Neural cell (in vitro differentiated cells): ENCODE results near the gene UBL4B. TPM values are rescaled to one million over a fixed set of nuclear protein-coding genes. Genes with fewer than 3 reads are reported as not detected.

Experiments
- H2AFZ ChIP-seq: fragments of 200-600, 300-800 bp; sonication (generic), shearing (Covaris generic); 2 replicates; pipeline ENCODE4 v1.6.0; 2014; ENCODE audit warnings: low read depth, mild to moderate bottlenecking, antibody characterized with exemption, low read length, moderate library complexity
- H3F3A ChIP-seq: fragments of 200-600 bp; shearing (Covaris generic); 2 replicates; pipeline ENCODE4 v1.6.1; 2016; ENCODE audit warnings: mild to moderate bottlenecking, moderate library complexity, mixed read lengths, antibody characterized with exemption, low read length; ENCODE audit not compliant: insufficient read depth, poor library complexity, severe bottlenecking
- H3K27ac ChIP-seq: fragments of 200-600, 300-800 bp; sonication (generic), shearing (Covaris generic); 2 replicates; pipeline ENCODE4 v1.5.1; 2014; ENCODE audit warnings: mild to moderate bottlenecking, low read length, moderate library complexity
- H3K27me3 ChIP-seq: fragments of 300-800, 200-600 bp; sonication (generic), shearing (Covaris generic); 2 replicates; pipeline ENCODE4 v1.6.0; 2014; ENCODE audit warnings: mild to moderate bottlenecking, low read depth, low read length, moderate library complexity; ENCODE audit not compliant: insufficient read depth
- H3K36me3 ChIP-seq: fragments of 300-800, 200-600 bp; sonication (generic), shearing (Covaris generic); 2 replicates; pipeline ENCODE4 v1.5.1; 2014; ENCODE audit warnings: mild to moderate bottlenecking, antibody characterized with exemption, low read length, moderate library complexity; ENCODE audit not compliant: insufficient read depth
- H3K4me2 ChIP-seq: fragments of 300-800, 200-600 bp; sonication (generic), shearing (Covaris generic); 2 replicates; pipeline ENCODE4 v1.6.0; 2014; ENCODE audit warnings: mild to moderate bottlenecking, low read length
- H3K4me3 ChIP-seq: fragments of 300-800, 200-600 bp; sonication (generic), shearing (Covaris generic); 2 replicates; pipeline ENCODE4 v1.5.1; 2014; ENCODE audit warnings: mild to moderate bottlenecking, low read length, moderate library complexity
- H3K79me2 ChIP-seq: fragments of 200-600 bp; shearing (Covaris generic); replicated peaks from 2 replicates; pipeline ENCODE4 v1.6.0; 2014; ENCODE audit warnings: mild to moderate bottlenecking, low read length, moderate library complexity; ENCODE audit not compliant: insufficient read depth
- H3K9ac ChIP-seq: fragments of 300-800, 200-600 bp; sonication (generic), shearing (Covaris generic); 2 replicates; pipeline ENCODE4 v1.6.1; 2016; ENCODE audit warnings: mild to moderate bottlenecking, low read length, mixed read lengths
- H3K9me2 ChIP-seq: fragments of 200-600 bp; shearing (Covaris generic); 2 replicates; pipeline ENCODE4 v1.6.1; 2016; ENCODE audit warnings: mild to moderate bottlenecking, low read length, mixed read lengths; ENCODE audit not compliant: insufficient read depth
- H3K9me3 ChIP-seq: fragments of 200-600, 300-800 bp; sonication (generic), shearing (Covaris generic); 2 replicates; pipeline ENCODE4 v1.6.1; 2016; ENCODE audit warnings: mild to moderate bottlenecking, mixed run types, low read length, moderate library complexity, mixed read lengths
- H4K20me1 ChIP-seq: fragments of 200-600 bp; shearing (Covaris generic); 2 replicates; pipeline ENCODE4 v1.6.1; 2016; ENCODE audit warnings: mild to moderate bottlenecking, mixed run types; ENCODE audit not compliant: insufficient read depth
- EP300 ChIP-seq: fragments of 450-650 bp; conservative IDR thresholded peaks from 2 replicates; pipeline ENCODE4 v1.6.1; 2014; ENCODE audit warnings: antibody characterized with exemption, mild to moderate bottlenecking, moderate library complexity; ENCODE audit not compliant: poor library complexity, severe bottlenecking
- EZH2 ChIP-seq: fragments of 200-600, 300-800 bp; shearing (Covaris generic), sonication (generic); IDR thresholded peaks from 2 replicates; pipeline ENCODE4 v1.6.1; 2014; ENCODE audit warnings: antibody characterized with exemption, low read length, borderline replicate concordance, mild to moderate bottlenecking; ENCODE audit not compliant: insufficient read depth, poor library complexity, severe bottlenecking
- MXI1 ChIP-seq: fragments of 450-650 bp; conservative IDR thresholded peaks from 2 replicates; pipeline ENCODE4 v1.6.1; 2014; ENCODE audit warnings: antibody characterized with exemption, mild to moderate bottlenecking; ENCODE audit not compliant: poor library complexity, severe bottlenecking
- POLR2AphosphoS5 ChIP-seq: IDR thresholded peaks from 2 replicates; pipeline ENCODE4 v1.6.1; 2012
- RAD21 ChIP-seq: fragments of 450-650 bp; conservative IDR thresholded peaks from 2 replicates; pipeline ENCODE4 v1.6.1; 2014; ENCODE audit warnings: antibody characterized with exemption, mild to moderate bottlenecking, moderate library complexity
- SMC3 ChIP-seq: fragments of 450-650 bp; conservative IDR thresholded peaks from 2 replicates; pipeline ENCODE4 v1.6.1; 2014; ENCODE audit warnings: antibody characterized with exemption, mild to moderate bottlenecking, moderate library complexity; ENCODE audit not compliant: poor library complexity
- TAF1 ChIP-seq: IDR thresholded peaks from 2 replicates; pipeline ENCODE4 v1.6.1; 2012; ENCODE audit warnings: low read depth
- polyA plus RNA-seq: library from polyadenylated mRNA; depleted of rRNA; stranded (reverse); fragments of >200 nt; gene quantifications from 2 replicates; pipeline ENCODE4 v1.2.3, GENCODE V29; 2014
- TF ChIP-seq, protein P1 (sequence below): fragments of 450-650 bp; IDR thresholded peaks from 2 replicates; pipeline ENCODE4 v1.5.1; 2014; ENCODE audit warnings: antibody characterized with exemption, mild to moderate bottlenecking, moderate library complexity; ENCODE audit not compliant: poor library complexity, severe bottlenecking
- TF ChIP-seq, protein P2 (sequence below): IDR thresholded peaks from 2 replicates; pipeline ENCODE4 v1.6.1; 2012; ENCODE audit warnings: borderline replicate concordance

Gene UBL4B
- polyA plus RNA-seq, 1 donor from 2014 or later = not detected

DNA sequence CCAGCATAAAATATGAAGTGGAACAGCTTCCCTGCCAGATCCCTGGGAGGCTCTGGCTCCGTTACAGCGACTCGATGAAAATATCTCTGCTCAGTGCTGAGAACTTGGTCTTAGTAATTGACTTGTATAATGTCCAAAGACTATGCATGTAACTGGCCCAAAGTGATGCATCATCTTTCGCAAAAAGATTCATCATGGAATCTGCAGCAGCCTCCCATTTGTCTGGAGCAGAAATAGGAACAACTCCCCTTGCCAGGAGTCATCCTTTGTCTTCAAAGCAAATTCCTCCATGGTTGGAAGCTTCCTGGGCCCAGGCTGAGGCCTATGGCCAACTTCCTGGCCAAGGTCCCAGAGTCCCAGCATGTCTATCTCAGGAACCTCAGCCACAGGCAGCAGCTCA is 21.2 kb downstream of the UBL4B start:
- Histone ChIP-seq H3K27ac (no peak overlapping the region), H2AFZ (no peak overlapping the region), H3K4me2 (no peak overlapping the region), H3K79me2 (no peaks in the 10 kb centered on the region), H3K36me3 (no peaks in the 10 kb centered on the region), H3F3A (peaks cover 7% of the 10 kb centered on the region), H3K27me3 (no peaks in the 10 kb centered on the region), H3K9me2 (no peaks in the 10 kb centered on the region), H3K4me3 (no peak overlapping the region), H3K9me3 (no peaks in the 10 kb centered on the region), H4K20me1 (no peaks in the 10 kb centered on the region), H3K9ac (no peak overlapping the region)
- TF ChIP-seq EP300 (no peak), SMC3 (no peak), EZH2 (no peak), MXI1 (no peak), TAF1 (no peak), POLR2AphosphoS5 (no peak), RAD21 (no peak)
- TF ChIP-seq, protein P1, sequence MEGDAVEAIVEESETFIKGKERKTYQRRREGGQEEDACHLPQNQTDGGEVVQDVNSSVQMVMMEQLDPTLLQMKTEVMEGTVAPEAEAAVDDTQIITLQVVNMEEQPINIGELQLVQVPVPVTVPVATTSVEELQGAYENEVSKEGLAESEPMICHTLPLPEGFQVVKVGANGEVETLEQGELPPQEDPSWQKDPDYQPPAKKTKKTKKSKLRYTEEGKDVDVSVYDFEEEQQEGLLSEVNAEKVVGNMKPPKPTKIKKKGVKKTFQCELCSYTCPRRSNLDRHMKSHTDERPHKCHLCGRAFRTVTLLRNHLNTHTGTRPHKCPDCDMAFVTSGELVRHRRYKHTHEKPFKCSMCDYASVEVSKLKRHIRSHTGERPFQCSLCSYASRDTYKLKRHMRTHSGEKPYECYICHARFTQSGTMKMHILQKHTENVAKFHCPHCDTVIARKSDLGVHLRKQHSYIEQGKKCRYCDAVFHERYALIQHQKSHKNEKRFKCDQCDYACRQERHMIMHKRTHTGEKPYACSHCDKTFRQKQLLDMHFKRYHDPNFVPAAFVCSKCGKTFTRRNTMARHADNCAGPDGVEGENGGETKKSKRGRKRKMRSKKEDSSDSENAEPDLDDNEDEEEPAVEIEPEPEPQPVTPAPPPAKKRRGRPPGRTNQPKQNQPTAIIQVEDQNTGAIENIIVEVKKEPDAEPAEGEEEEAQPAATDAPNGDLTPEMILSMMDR = no peak
- TF ChIP-seq, protein P2, sequence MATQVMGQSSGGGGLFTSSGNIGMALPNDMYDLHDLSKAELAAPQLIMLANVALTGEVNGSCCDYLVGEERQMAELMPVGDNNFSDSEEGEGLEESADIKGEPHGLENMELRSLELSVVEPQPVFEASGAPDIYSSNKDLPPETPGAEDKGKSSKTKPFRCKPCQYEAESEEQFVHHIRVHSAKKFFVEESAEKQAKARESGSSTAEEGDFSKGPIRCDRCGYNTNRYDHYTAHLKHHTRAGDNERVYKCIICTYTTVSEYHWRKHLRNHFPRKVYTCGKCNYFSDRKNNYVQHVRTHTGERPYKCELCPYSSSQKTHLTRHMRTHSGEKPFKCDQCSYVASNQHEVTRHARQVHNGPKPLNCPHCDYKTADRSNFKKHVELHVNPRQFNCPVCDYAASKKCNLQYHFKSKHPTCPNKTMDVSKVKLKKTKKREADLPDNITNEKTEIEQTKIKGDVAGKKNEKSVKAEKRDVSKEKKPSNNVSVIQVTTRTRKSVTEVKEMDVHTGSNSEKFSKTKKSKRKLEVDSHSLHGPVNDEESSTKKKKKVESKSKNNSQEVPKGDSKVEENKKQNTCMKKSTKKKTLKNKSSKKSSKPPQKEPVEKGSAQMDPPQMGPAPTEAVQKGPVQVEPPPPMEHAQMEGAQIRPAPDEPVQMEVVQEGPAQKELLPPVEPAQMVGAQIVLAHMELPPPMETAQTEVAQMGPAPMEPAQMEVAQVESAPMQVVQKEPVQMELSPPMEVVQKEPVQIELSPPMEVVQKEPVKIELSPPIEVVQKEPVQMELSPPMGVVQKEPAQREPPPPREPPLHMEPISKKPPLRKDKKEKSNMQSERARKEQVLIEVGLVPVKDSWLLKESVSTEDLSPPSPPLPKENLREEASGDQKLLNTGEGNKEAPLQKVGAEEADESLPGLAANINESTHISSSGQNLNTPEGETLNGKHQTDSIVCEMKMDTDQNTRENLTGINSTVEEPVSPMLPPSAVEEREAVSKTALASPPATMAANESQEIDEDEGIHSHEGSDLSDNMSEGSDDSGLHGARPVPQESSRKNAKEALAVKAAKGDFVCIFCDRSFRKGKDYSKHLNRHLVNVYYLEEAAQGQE = no peak

DNA sequence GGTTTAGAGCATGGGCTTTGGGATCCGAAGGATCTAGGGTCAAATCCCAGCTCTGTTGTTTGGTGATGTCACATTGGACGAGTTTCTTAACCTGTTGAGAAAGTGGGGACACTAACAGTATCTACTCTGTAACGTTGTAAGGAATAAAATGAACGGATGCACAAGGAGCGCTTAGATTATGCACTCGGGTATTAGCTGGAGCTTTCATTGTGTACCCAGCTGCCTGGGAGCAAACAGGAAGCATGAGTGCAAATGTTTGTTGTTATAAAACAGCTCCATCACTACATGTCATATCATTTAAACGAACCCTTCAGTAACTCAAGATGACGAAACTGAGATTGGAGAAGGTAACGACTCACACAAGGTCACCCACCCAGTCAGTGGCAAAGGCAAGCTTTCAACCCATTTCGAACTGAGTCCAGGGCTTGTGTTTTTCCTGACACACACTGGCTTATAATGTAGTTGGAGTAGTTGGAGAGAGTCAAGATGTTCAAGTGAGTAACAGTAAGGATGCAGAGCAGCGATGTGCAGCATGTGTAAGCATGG is 21.9 kb downstream of the UBL4B start:
- TF ChIP-seq TAF1 (no peak), POLR2AphosphoS5 (no peak), EP300 (no peak), EZH2 (no peak), MXI1 (no peak), SMC3 (no peak), RAD21 (no peak)
- TF ChIP-seq, protein P1 = no peak
- TF ChIP-seq, protein P2 = no peak
- H3K9me3 ChIP-seq = no peaks in the 10 kb centered on the region
- no peaks in the 10 kb centered on the region for H3K79me2 ChIP-seq
- no peak overlapping the region for H3K4me2 ChIP-seq
- H3K27me3 ChIP-seq = no peaks in the 10 kb centered on the region
- H3K4me3 ChIP-seq = no peak overlapping the region
- no peaks in the 10 kb centered on the region for H4K20me1 ChIP-seq
- H3F3A ChIP-seq = peaks cover 7% of the 10 kb centered on the region
- no peak overlapping the region for H2AFZ ChIP-seq
- no peaks in the 10 kb centered on the region for H3K36me3 ChIP-seq
- no peaks in the 10 kb centered on the region for H3K9me2 ChIP-seq
- H3K9ac ChIP-seq = no peak overlapping the region
- H3K27ac ChIP-seq = peak overlapping the region; percentile 99
